Midbrain (tissue), 1 donor: ENCODE results near the gene FUT7.

ENCODE experiments used
- DNase-seq: peaks from one replicate; lab custom pipeline; 2025; lab: John Stamatoyannopoulos, UW

The FUT7 gene

GRCh38 chr9:137031904-137032640 is at the start of gene FUT7:
FUT7 (minus strand) TSS chr9:137032088; CDS start chr9:137031991, 97 bp downstream.
- no peak for DNase-seq

GRCh38 chr9:137080260-137081122 is 48.6 kb upstream of the FUT7 start:
- no peak for DNase-seq

- no peak for DNase-seq
Observed at GRCh38 chr9:137079401-137079787, 47.5 kb upstream of the FUT7 start.

GRCh38 chr9:137078701-137079400 is 47.0 kb upstream of the FUT7 start:
- DNase-seq: no peak

- DNase-seq: no peak
Observed at GRCh38 chr9:137077758-137078693, 46.1 kb upstream of the FUT7 start.

- peak; percentile 81 for DNase-seq
Observed at GRCh38 chr9:137077010-137077747, 45.3 kb upstream of the FUT7 start, which contains the start of gene UAP1L1. UAP1L1 (plus strand) TSS chr9:137077517; CDS start chr9:137077533, 16 bp downstream.

GRCh38 chr9:137076636-137077009 is 44.7 kb upstream of the FUT7 start:
- no peak for DNase-seq

- DNase-seq: no peak
Observed at GRCh38 chr9:137075275-137075775, 43.4 kb upstream of the FUT7 start.

- DNase-seq: no peak
Observed at GRCh38 chr9:137074657-137075274, 42.9 kb upstream of the FUT7 start.

GRCh38 chr9:137073992-137074399 is 42.1 kb upstream of the FUT7 start:
- DNase-seq: no peak

GRCh38 chr9:137071282-137071681 is 39.4 kb upstream of the FUT7 start:
- no peak for DNase-seq

GRCh38 chr9:137070906-137071275 is 39.0 kb upstream of the FUT7 start:
- DNase-seq: peak; percentile 81

GRCh38 chr9:137070201-137070905 is 38.5 kb upstream of the FUT7 start, which contains the start of gene SAPCD2:
SAPCD2 (minus strand) TSS chr9:137070557; CDS start chr9:137070460, 97 bp downstream.
- peak; percentile 90 for DNase-seq

GRCh38 chr9:137069508-137070091 is 37.7 kb upstream of the FUT7 start:
- DNase-seq: no peak

- no peak for DNase-seq
Observed at GRCh38 chr9:137068539-137069507, 36.9 kb upstream of the FUT7 start.

GRCh38 chr9:137067860-137068538 is 36.1 kb upstream of the FUT7 start:
- peak; percentile 83 for DNase-seq
